Left colon (tissue), 2 donors: Measurements from ENCODE around the gene MTA3. TPM values are rescaled to one million over a fixed set of nuclear protein-coding genes. Genes with fewer than 3 reads are reported as not detected.

ENCODE experiments used
- ATAC-seq: fragments of 200-7000 bp; cut with Tn5 transposase; one replicate; pipeline ENCODE4 v1.9.1; 2020; ENCODE audit warnings: mild to moderate bottlenecking, moderate library complexity
- DNase-seq, 2 donors: peaks; one replicate each; pipeline ENCODE4 v3.0.0-alpha.2; 2020
- intact Hi-C, 2 donors: fragments of 100-400 bp; cut with DNase I in 1 of 2; cut with micrococcal nuclease in 1 of 2; formaldehyde crosslinking; loops; one replicate each; pipeline versions ENCODE4 v1.11.2 to v1.14.0; 2022; cut with DNase I, micrococcal nuclease
- total RNA-seq, 2 donors: library from RNA; stranded (reverse); fragmentation: NEBNext Ultra II Directional; extraction: Animal tissue kit (Norgen Biotek cat#: 25700); gene quantifications; one replicate each; pipeline ENCODE4 v1.2.1, GENCODE V29; 2021
- donor health status: DM: no; HTN: no; CAD: no.
- donor health status: DM: yes; HTN: yes; CAD: no.

MTA3 gene
- total RNA-seq, 2 donors from 2014 or later, result 39.1 to 47.4 TPM

- intact Hi-C loops, result no loop called here
- ATAC-seq, result no peak
These were observed 198.9 kb downstream of the MTA3 start for GRCh38 chr2:42767080-42767898.

GRCh38 chr2:42767899-42768705 lies 199.7 kb downstream of the MTA3 start:
- ATAC-seq (no peak), DNase-seq (no peak)
- intact Hi-C loops, result no loop called here

More at GRCh38 chr2:42767080-42767898, 198.9 kb downstream of the MTA3 start:
- DNase-seq, result no peak

GRCh38 chr2:42768706-42769256 lies 200.3 kb downstream of the MTA3 start:
- DNase-seq (no peak), ATAC-seq (no peak)
- intact Hi-C loops, result no loop called here

- ATAC-seq, result no peak
- intact Hi-C loops, result no loop called here
- no peak for DNase-seq
These were observed 201.3 kb downstream of the MTA3 start for GRCh38 chr2:42769583-42770287.

- intact Hi-C loops, result no loop called here
- DNase-seq, result no peak
- ATAC-seq, result peak; percentile 56
These were observed 202.1 kb downstream of the MTA3 start for GRCh38 chr2:42770288-42771131.

GRCh38 chr2:42771546-42772153 lies 203.2 kb downstream of the MTA3 start:
- intact Hi-C loops, result no loop called here
- ATAC-seq, result no peak
- DNase-seq, result no peak

- DNase-seq, result no peak
- no peak for ATAC-seq
- intact Hi-C loops, result no loop called here
These were observed 206.8 kb downstream of the MTA3 start for GRCh38 chr2:42775186-42775585.

GRCh38 chr2:42775810-42776209 lies 207.4 kb downstream of the MTA3 start:
- DNase-seq (no peak), ATAC-seq (no peak)
- intact Hi-C loops, result no loop called here

- intact Hi-C loops, result no loop called here
- DNase-seq, result no peak
These were observed 209.7 kb downstream of the MTA3 start for GRCh38 chr2:42777883-42778805.

GRCh38 chr2:42781181-42781580 lies 212.7 kb downstream of the MTA3 start:
- intact Hi-C loops, result no loop called here
- peak; percentile 94 for ATAC-seq
- peak in 1 of 2 donors; percentile 58 for DNase-seq

More at GRCh38 chr2:42777883-42778805, 209.7 kb downstream of the MTA3 start:
- ATAC-seq, result no peak

- no peak for ATAC-seq
- intact Hi-C loops, result no loop called here
- DNase-seq, result no peak
These were observed 215.1 kb downstream of the MTA3 start for GRCh38 chr2:42783511-42783910.

- DNase-seq, result no peak
- ATAC-seq, result no peak
- intact Hi-C loops, result no loop called here
These were observed 215.9 kb downstream of the MTA3 start for GRCh38 chr2:42784204-42784880.

- ATAC-seq (no peak), DNase-seq (no peak)
- intact Hi-C loops, result no loop called here
These were observed 218.3 kb downstream of the MTA3 start for GRCh38 chr2:42786561-42787345.

GRCh38 chr2:42787424-42787787 lies 219.0 kb downstream of the MTA3 start:
- no peak for DNase-seq
- no peak for ATAC-seq
- intact Hi-C loops, result no loop called here

GRCh38 chr2:42787788-42788477 lies 219.5 kb downstream of the MTA3 start:
- DNase-seq (no peak), ATAC-seq (no peak)
- intact Hi-C loops, result no loop called here
